ENCODE data around the gene CPLX3. TPM values are rescaled to one million over a fixed set of nuclear protein-coding genes. Genes with fewer than 3 reads are reported as not detected.

CPLX3 gene
- not detected for polyA plus RNA-seq (2012; ENCODE audit: missing spikeins)

DNA sequence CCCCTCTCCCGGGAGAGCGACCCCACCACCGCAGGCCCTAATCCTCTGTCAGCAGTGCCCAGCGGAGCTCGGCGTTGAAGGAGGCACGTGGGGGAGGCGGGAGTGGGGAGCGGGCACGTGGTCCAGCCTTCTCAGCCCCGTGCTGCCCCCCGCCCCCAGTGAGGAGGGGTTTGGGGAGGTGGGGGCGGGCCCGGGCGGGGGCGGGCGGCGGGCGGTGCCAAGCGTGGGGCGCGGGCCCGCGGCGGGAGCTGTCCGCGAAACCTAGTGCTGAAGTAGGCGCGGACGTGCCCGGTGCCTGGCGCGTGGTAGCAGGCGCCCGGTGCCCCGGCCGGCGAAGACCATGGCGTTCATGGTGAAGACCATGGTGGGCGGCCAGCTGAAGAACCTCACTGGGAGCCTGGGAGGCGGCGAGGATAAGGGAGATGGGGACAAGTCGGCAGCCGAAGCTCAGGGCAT, at the start of gene CPLX3:
Gene CPLX3 (plus strand): TSS at position 264 of the 456 bp plus-strand sequence. CDS start 77 bp downstream, at position 341.
- DNase-seq (ENCODE audit: insufficient read length) (no peak), FAIRE-seq (no peak)
- TF ChIP-seq TAF1 (IDR thresholded peaks at IDR 0.05; ENCODE audit: borderline replicate concordance, low read depth, low read length) (no peak), POLR2AphosphoS5 (IDR thresholded peaks at IDR 0.05; ENCODE audit: low read depth, low read length) (no peak), POLR2A (IDR thresholded peaks at IDR 0.05; ENCODE audit: low read depth, low read length) (no peak)

DNA sequence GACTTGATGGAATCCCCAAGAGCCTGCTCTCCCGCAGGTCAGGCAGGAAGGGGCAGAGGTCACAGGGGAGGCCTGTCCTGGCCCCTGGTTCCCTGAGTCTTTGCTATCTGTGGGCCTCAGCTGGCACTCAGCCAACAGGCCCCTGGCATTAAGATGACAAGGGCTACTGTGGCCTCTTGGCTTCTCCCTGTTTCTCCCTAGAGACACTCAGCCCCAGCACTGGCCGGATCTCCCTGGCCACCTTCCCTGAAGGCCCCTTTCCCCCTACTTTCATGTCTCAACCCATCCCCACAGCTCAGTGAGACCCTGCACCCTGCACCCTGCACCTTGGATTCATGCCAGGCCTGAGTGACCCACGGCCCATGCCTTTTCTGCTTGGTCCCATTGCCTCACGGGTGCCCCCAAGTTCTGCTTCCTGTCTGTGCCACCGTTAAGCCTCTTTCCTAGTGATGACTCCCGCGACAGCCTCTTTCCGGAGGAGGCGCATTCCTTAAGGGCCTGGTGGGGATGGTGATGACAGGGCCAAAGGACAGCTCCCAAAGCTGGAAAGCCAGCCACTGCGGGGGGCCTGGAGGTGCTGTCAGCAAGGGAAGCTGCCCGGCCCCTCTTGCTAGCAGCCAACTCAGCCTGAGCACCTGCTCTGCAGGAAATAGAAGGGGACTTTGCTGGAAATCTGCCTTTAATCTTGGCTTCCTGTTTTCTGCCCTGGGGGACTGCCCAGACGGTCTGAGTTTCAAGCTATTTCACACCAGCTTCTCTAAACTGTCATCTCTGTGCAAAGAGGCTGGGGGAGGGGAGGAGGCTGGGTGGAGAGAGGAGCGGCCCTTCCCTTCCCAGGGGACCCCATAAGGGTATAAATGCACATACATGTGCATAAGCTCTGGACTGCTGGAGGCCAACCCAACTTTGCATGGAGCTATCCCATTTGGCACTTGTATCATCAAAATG, 49.3 kb upstream of the CPLX3 start:
- peak; percentile 70 for DNase-seq (ENCODE audit: insufficient read length)
- FAIRE-seq = peak; percentile 94
- TF ChIP-seq POLR2AphosphoS5 (IDR thresholded peaks at IDR 0.05; ENCODE audit: low read depth, low read length) = peak; percentile 50; the same call in 1 of the 2 replicates
- TF ChIP-seq POLR2A (IDR thresholded peaks at IDR 0.05; ENCODE audit: low read depth, low read length) = peak; percentile 83
- TF ChIP-seq TAF1 (IDR thresholded peaks at IDR 0.05; ENCODE audit: borderline replicate concordance, low read depth, low read length) = no peak

- FAIRE-seq (peak; percentile 17), DNase-seq (ENCODE audit: insufficient read length) (no peak)
- TF ChIP-seq POLR2AphosphoS5 (IDR thresholded peaks at IDR 0.05; ENCODE audit: low read depth, low read length) = no peak
- TF ChIP-seq TAF1 (IDR thresholded peaks at IDR 0.05; ENCODE audit: borderline replicate concordance, low read depth, low read length) = no peak
- no peak for TF ChIP-seq POLR2A (IDR thresholded peaks at IDR 0.05; ENCODE audit: low read depth, low read length)
Measured at GRCh38 chr15:74777769-74778598, 48.4 kb upstream of the CPLX3 start.

DNA sequence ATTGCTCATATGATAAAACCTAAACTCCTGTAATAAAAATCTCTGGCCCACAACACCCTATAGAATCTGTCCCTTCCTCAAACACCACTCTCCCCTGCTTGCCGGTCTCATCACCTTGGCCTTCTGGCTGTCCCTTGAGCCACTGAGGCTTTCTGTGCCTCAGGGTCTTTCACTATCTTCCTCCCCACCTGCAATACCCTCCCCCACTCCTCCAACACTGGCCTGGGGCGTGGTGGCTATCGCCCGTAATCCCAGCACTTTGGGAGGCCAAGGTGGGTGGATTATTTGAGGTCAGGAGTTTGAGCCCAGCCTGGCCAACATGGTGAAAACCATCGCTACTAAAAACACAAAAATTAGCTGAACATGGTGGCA, 47.8 kb upstream of the CPLX3 start:
- DNase-seq (ENCODE audit: insufficient read length) (no peak), FAIRE-seq (no peak)
- no peak for TF ChIP-seq TAF1 (IDR thresholded peaks at IDR 0.05; ENCODE audit: borderline replicate concordance, low read depth, low read length)
- TF ChIP-seq POLR2A (IDR thresholded peaks at IDR 0.05; ENCODE audit: low read depth, low read length) = no peak
- no peak for TF ChIP-seq POLR2AphosphoS5 (IDR thresholded peaks at IDR 0.05; ENCODE audit: low read depth, low read length)

- TF ChIP-seq TAF1 (IDR thresholded peaks at IDR 0.05; ENCODE audit: borderline replicate concordance, low read depth, low read length) (no peak), POLR2A (IDR thresholded peaks at IDR 0.05; ENCODE audit: low read depth, low read length) (no peak), POLR2AphosphoS5 (IDR thresholded peaks at IDR 0.05; ENCODE audit: low read depth, low read length) (no peak)
- no peak for DNase-seq (ENCODE audit: insufficient read length)
- FAIRE-seq = no peak
Measured at GRCh38 chr15:74779162-74779648, 47.2 kb upstream of the CPLX3 start.

GRCh38 chr15:74780523-74781430, 45.6 kb upstream of the CPLX3 start:
- FAIRE-seq (peak; percentile 85), DNase-seq (ENCODE audit: insufficient read length) (no peak)
- no peak for TF ChIP-seq TAF1 (IDR thresholded peaks at IDR 0.05; ENCODE audit: borderline replicate concordance, low read depth, low read length)
- peak; percentile 49; the same call in 1 of the 2 replicates for TF ChIP-seq POLR2A (IDR thresholded peaks at IDR 0.05; ENCODE audit: low read depth, low read length)
- TF ChIP-seq POLR2AphosphoS5 (IDR thresholded peaks at IDR 0.05; ENCODE audit: low read depth, low read length) = 0 out of 2 replicates have a peak, but pooled peaks have one; percentile 22

GRCh38 chr15:74781431-74782258, 44.8 kb upstream of the CPLX3 start, which contains the start of gene CSK:
TSS of gene CSK (plus strand) at chr15:74782080. CDS start at chr15:74798298, 16,218 bp downstream.
- DNase-seq (ENCODE audit: insufficient read length) = peak; percentile 78

GRCh38 chr15:74782259-74783071, 44.0 kb upstream of the CPLX3 start:
- no peak for FAIRE-seq
- no peak for DNase-seq (ENCODE audit: insufficient read length)

More at GRCh38 chr15:74781431-74782258, 44.8 kb upstream of the CPLX3 start, which contains the start of gene CSK:
- TF ChIP-seq POLR2AphosphoS5 (IDR thresholded peaks at IDR 0.05; ENCODE audit: low read depth, low read length) = no peak
- peak; percentile 55; the same call in 1 of the 2 replicates for TF ChIP-seq POLR2A (IDR thresholded peaks at IDR 0.05; ENCODE audit: low read depth, low read length)
- 0 out of 2 replicates have a peak, but pooled peaks have one; percentile 6 for TF ChIP-seq TAF1 (IDR thresholded peaks at IDR 0.05; ENCODE audit: borderline replicate concordance, low read depth, low read length)
- peak; percentile 77 for FAIRE-seq

More at GRCh38 chr15:74782259-74783071, 44.0 kb upstream of the CPLX3 start:
- 0 out of 2 replicates have a peak, but pooled peaks have one; percentile 9 for TF ChIP-seq POLR2A (IDR thresholded peaks at IDR 0.05; ENCODE audit: low read depth, low read length)
- TF ChIP-seq POLR2AphosphoS5 (IDR thresholded peaks at IDR 0.05; ENCODE audit: low read depth, low read length) = no peak

Data from GM12892 (cell line).